H1 (cell line): ENCODE measurements around the gene DDX19B. TPM values are rescaled to one million over a fixed set of nuclear protein-coding genes. Genes with fewer than 3 reads are reported as not detected.

Experiments
- CTCF ChIA-PET: fragments of 300-600 bp; sonication (Branson Sonifier 250); formaldehyde crosslinking; loops from one replicate; lab custom pipeline; 2021; ENCODE audit not compliant: partially characterized antibody; lab: Charles Lee
- POLR2A ChIA-PET: fragments of 300-600 bp; sonication (Branson Sonifier 250); formaldehyde crosslinking; loops from one replicate; lab custom pipeline; 2021; ENCODE audit warnings: inconsistent platforms; ENCODE audit not compliant: partially characterized antibody; lab: Charles Lee
- DNase-seq, 2 experiments: peaks; one replicate each; pipeline versions ENCODE4 v3.0.0 to v3.0.0-alpha.2; 2010 to 2022; ENCODE audit warnings: low spot score in 2 of 2, low read depth in 1 of 2, mixed read lengths in 1 of 2
- FAIRE-seq: peaks from 2 replicates; lab custom pipeline; 2011; peaks lifted over from hg19 to GRCh38; lab: Jason Lieb, UNC
- H2AFZ ChIP-seq: 2 replicates; pipeline ENCODE4 v1.8.1; 2012; ENCODE audit warnings: low read length, inconsistent platforms
- H2AK5ac ChIP-seq: 2 replicates; pipeline ENCODE4 v1.6.1; 2013; ENCODE audit warnings: low read depth, low read length
- H2BK120ac ChIP-seq: replicated peaks from 2 replicates; pipeline ENCODE3; 2013; ENCODE audit warnings: low read depth, low read length, inconsistent platforms
- H2BK12ac ChIP-seq: 2 replicates; pipeline ENCODE4 v1.6.1; 2013; ENCODE audit warnings: low read depth, low read length
- H2BK15ac ChIP-seq: 2 replicates; pipeline ENCODE4 v1.6.1; 2013; ENCODE audit warnings: low read length
- H2BK20ac ChIP-seq: 2 replicates; pipeline ENCODE4 v1.6.1; 2013; ENCODE audit warnings: low read length
- H2BK5ac ChIP-seq: 2 replicates; pipeline ENCODE4 v1.6.1; 2013; ENCODE audit warnings: low read depth, low read length
- H3K14ac ChIP-seq: 2 replicates; pipeline ENCODE4 v1.6.1; 2013; ENCODE audit warnings: inconsistent platforms; ENCODE audit not compliant: insufficient read length
- H3K18ac ChIP-seq: 2 replicates; pipeline ENCODE4 v1.6.1; 2013; ENCODE audit warnings: low read length; ENCODE audit errors: extremely low read depth
- H3K23ac ChIP-seq: 2 replicates; pipeline ENCODE4 v1.6.1; 2013; ENCODE audit warnings: inconsistent platforms; ENCODE audit not compliant: insufficient read length
- H3K23me2 ChIP-seq: 2 replicates; pipeline ENCODE4 v1.6.1; 2013; ENCODE audit warnings: low read depth, low read length
- H3K27ac ChIP-seq: 2 replicates; pipeline ENCODE4 v1.6.1; 2011; ENCODE audit warnings: low read depth, low read length, inconsistent platforms
- H3K27me3 ChIP-seq, 4 experiments: replicated peaks in 1 of 4; 1 replicate in 1 of 4; 2 replicates in 3 of 4; pipeline versions ENCODE4 v1.6.1 to v1.8.1; 2011 to 2013; ENCODE audit warnings: low read length in 3 of 4, mild to moderate bottlenecking in 3 of 4, inconsistent platforms in 2 of 4, mixed read lengths in 2 of 4, moderate library complexity in 1 of 4; ENCODE audit not compliant: control insufficient read depth in 3 of 4, insufficient read depth in 3 of 4; ENCODE audit errors: extremely low read depth in 1 of 4
- H3K36me3 ChIP-seq, 4 experiments: 2 replicates each; pipeline versions ENCODE4 v1.6.1 to v1.8.1; 2011 to 2013; ENCODE audit warnings: mild to moderate bottlenecking in 4 of 4, low read length in 3 of 4, moderate library complexity in 2 of 4, control low read depth in 1 of 4, inconsistent platforms in 1 of 4; ENCODE audit not compliant: insufficient read depth in 4 of 4, control insufficient read depth in 2 of 4
- H3K4ac ChIP-seq: replicated peaks from 2 replicates; pipeline ENCODE3; 2013; ENCODE audit warnings: low read length, low read depth, mixed read lengths, inconsistent platforms; ENCODE audit not compliant: insufficient read length
- H3K4me1 ChIP-seq, 4 experiments: replicated peaks in 1 of 4; 1 replicate in 1 of 4; 2 replicates in 3 of 4; pipeline versions ENCODE4 v1.6.1 to v1.8.1; 2011 to 2013; ENCODE audit warnings: low read length in 3 of 4, inconsistent platforms in 2 of 4, mixed read lengths in 1 of 4; ENCODE audit not compliant: insufficient read depth in 4 of 4, control insufficient read depth in 3 of 4
- H3K4me2 ChIP-seq, 2 experiments: 2 replicates each; pipeline versions ENCODE4 v1.6.1 to v1.8.1; 2011 to 2013; ENCODE audit warnings: low read depth in 2 of 2, low read length in 2 of 2, control low read depth in 1 of 2, inconsistent platforms in 1 of 2, mild to moderate bottlenecking in 1 of 2; ENCODE audit not compliant: insufficient read depth in 1 of 2
- H3K4me3 ChIP-seq, 4 experiments: fragments of 200-600, 300-600 bp in 1 of 4; sonication (generic), shearing (Covaris generic), sonication (Bioruptor Twin) in 1 of 4; 2 replicates each; pipeline versions ENCODE4 v1.5.1 to v1.8.1; 2011 to 2016; ENCODE audit warnings: low read length in 4 of 4, low read depth in 3 of 4, control low read depth in 2 of 4, inconsistent platforms in 2 of 4, mild to moderate bottlenecking in 2 of 4, mixed read lengths in 1 of 4, moderate library complexity in 1 of 4; ENCODE audit not compliant: insufficient read depth in 2 of 4; ENCODE audit errors: extremely low read depth in 1 of 4
- H3K56ac ChIP-seq: replicated peaks from 2 replicates; pipeline ENCODE3; 2013; ENCODE audit warnings: low read depth, mild to moderate bottlenecking, mixed read lengths, low read length, inconsistent platforms; ENCODE audit not compliant: insufficient read length
- H3K79me1 ChIP-seq: 2 replicates; pipeline ENCODE4 v1.6.1; 2013; ENCODE audit warnings: low read depth, low read length, control low read depth
- H3K79me2 ChIP-seq, 2 experiments: 2 replicates each; pipeline versions ENCODE4 v1.6.1 to v1.8.1; 2012 to 2013; ENCODE audit warnings: low read length in 2 of 2, mild to moderate bottlenecking in 2 of 2, inconsistent platforms in 1 of 2; ENCODE audit not compliant: insufficient read depth in 2 of 2, control insufficient read depth in 1 of 2
- H3K9ac ChIP-seq, 4 experiments: replicated peaks in 1 of 4; 1 replicate in 1 of 4; 2 replicates in 3 of 4; pipeline versions ENCODE4 v1.6.1 to v1.8.1; 2011 to 2013; ENCODE audit warnings: low read depth in 3 of 4, low read length in 3 of 4, control low read depth in 2 of 4, mild to moderate bottlenecking in 2 of 4, moderate library complexity in 2 of 4, inconsistent platforms in 1 of 4; ENCODE audit errors: extremely low read depth in 1 of 4
- H3K9me3 ChIP-seq, 2 experiments: 2 replicates each; pipeline versions ENCODE4 v1.6.1 to v1.8.1; 2012 to 2013; ENCODE audit warnings: mild to moderate bottlenecking in 2 of 2, moderate library complexity in 2 of 2, control low read depth in 1 of 2, inconsistent platforms in 1 of 2, low read depth in 1 of 2, low read length in 1 of 2, mixed read lengths in 1 of 2; ENCODE audit not compliant: insufficient read depth in 2 of 2
- H4K20me1 ChIP-seq, 2 experiments: replicated peaks in 1 of 2; 2 replicates each; pipeline versions ENCODE3 to v1.8.1; 2011 to 2013; ENCODE audit warnings: inconsistent platforms in 2 of 2, low read length in 2 of 2, mild to moderate bottlenecking in 1 of 2; ENCODE audit not compliant: insufficient read depth in 2 of 2, control insufficient read depth in 1 of 2
- H4K5ac ChIP-seq: 2 replicates; pipeline ENCODE4 v1.6.1; 2013; ENCODE audit warnings: low read length, low read depth, mixed read lengths, inconsistent platforms; ENCODE audit not compliant: insufficient read length
- H4K8ac ChIP-seq: 2 replicates; pipeline ENCODE4 v1.8.0; 2013; ENCODE audit warnings: mild to moderate bottlenecking, moderate library complexity, low read length, inconsistent platforms; ENCODE audit not compliant: insufficient read depth; ENCODE audit errors: extremely low read depth
- H4K91ac ChIP-seq: replicated peaks from 2 replicates; pipeline ENCODE3; 2013; ENCODE audit warnings: low read length, mixed read lengths, inconsistent platforms; ENCODE audit not compliant: insufficient read length
- BRCA1 ChIP-seq: IDR thresholded peaks from 2 replicates; pipeline ENCODE4 v1.6.1; 2012; ENCODE audit warnings: low read depth, low read length, improper control_type of control experiment
- CREB1 ChIP-seq: IDR thresholded peaks from 2 replicates; pipeline ENCODE4 v1.6.1; 2012; ENCODE audit warnings: inconsistent platforms
- CTBP2 ChIP-seq: IDR thresholded peaks from 2 replicates; pipeline ENCODE4 v1.7.0; 2011; ENCODE audit warnings: borderline replicate concordance, mild to moderate bottlenecking, moderate library complexity, mixed read lengths, low read length; ENCODE audit not compliant: insufficient read depth, insufficient read length
- GTF2F1 ChIP-seq: IDR thresholded peaks from 2 replicates; pipeline ENCODE4 v1.6.1; 2012; ENCODE audit warnings: low read depth, low read length, improper control_type of control experiment, borderline replicate concordance
- HDAC6 ChIP-seq: IDR thresholded peaks from one replicate; pipeline ENCODE4 v1.7.1; 2012; ENCODE audit warnings: low read depth, mild to moderate bottlenecking, inconsistent platforms, low read length, moderate library complexity
- JUN ChIP-seq: IDR thresholded peaks from 2 replicates; pipeline ENCODE4 v1.6.1; 2011; ENCODE audit warnings: low read depth, mild to moderate bottlenecking, improper control_type of control experiment, low read length
- KDM1A ChIP-seq: fragments of 200-600, 300-600 bp; sonication (generic); IDR thresholded peaks from 2 replicates; pipeline ENCODE4 v1.7.1; 2016; ENCODE audit warnings: mild to moderate bottlenecking, low read length, borderline replicate concordance
- KDM4A ChIP-seq: IDR thresholded peaks from one replicate; pipeline ENCODE4 v1.7.1; 2012; ENCODE audit warnings: low read depth, mild to moderate bottlenecking, moderate library complexity, low read length, inconsistent platforms; ENCODE audit not compliant: severe bottlenecking
- RXRA ChIP-seq: IDR thresholded peaks from 2 replicates; pipeline ENCODE4 v1.6.1; 2011; ENCODE audit warnings: low read depth, mild to moderate bottlenecking, low read length, moderate library complexity; ENCODE audit not compliant: insufficient read depth
- SAP30 ChIP-seq: fragments of 300-600 bp; sonication (generic); IDR thresholded peaks from 2 replicates; pipeline ENCODE4 v1.7.1; 2012; ENCODE audit warnings: low read length, moderate library complexity, mild to moderate bottlenecking, inconsistent platforms; ENCODE audit not compliant: insufficient read depth, insufficient replicate concordance
- SIRT6 ChIP-seq: IDR thresholded peaks from one replicate; pipeline ENCODE4 v1.7.1; 2012; ENCODE audit warnings: low read length, inconsistent platforms
- SIX5 ChIP-seq: IDR thresholded peaks from 2 replicates; pipeline ENCODE4 v1.6.1; 2011; ENCODE audit warnings: mild to moderate bottlenecking, low read depth, low read length
- SP2 ChIP-seq: IDR thresholded peaks from 2 replicates; pipeline ENCODE4 v1.6.1; 2012; ENCODE audit warnings: mild to moderate bottlenecking, low read length, inconsistent platforms
- TAF1 ChIP-seq: IDR thresholded peaks from 2 replicates; pipeline ENCODE4 v1.6.1; 2011; ENCODE audit warnings: mild to moderate bottlenecking, low read depth, low read length
- TCF12 ChIP-seq: IDR thresholded peaks from 2 replicates; pipeline ENCODE4 v1.6.1; 2011; ENCODE audit warnings: low read depth, mild to moderate bottlenecking, low read length
- WGBS, 2 experiments: shearing (Covaris generic) in 1 of 2; methylation state at CpG; one replicate each; pipeline versions ENCODE4 v1.1.6 to v1.1.7; 2013 to 2015; ENCODE audit warnings: low lambda C conversion rate in 2 of 2, mixed read lengths in 2 of 2, inconsistent platforms in 1 of 2, low coverage in 1 of 2, missing lambda C conversion rate in 1 of 2; ENCODE audit not compliant: insufficient replicate concordance in 2 of 2, insufficient coverage in 1 of 2, insufficient read length in 1 of 2; ENCODE audit errors: extremely low coverage in 1 of 2, missing lambda C conversion rate in 1 of 2; 5-methylcytosine and 5-hydroxymethylcytosine counted together
- polyA plus RNA-seq, 7 experiments: library from polyadenylated mRNA; depleted of rRNA in 3 of 7; stranded (reverse) in 5 of 7; unstranded in 2 of 7; fragments of >200 nt in 5 of 7; fragments of 200-250 nt in 2 of 7; gene quantifications; 1 replicate in 5 of 7; 2 replicates in 1 of 7; 4 replicates in 1 of 7; pipeline versions ENCODE4 v1.2.1 to v1.2.3, GENCODE V29; 2011 to 2013; ENCODE audit warnings: missing spikeins in 2 of 7, mixed read lengths in 2 of 7
- total RNA-seq: library from RNA; stranded (reverse); fragmentation: NEBNext Ultra II Directional; extraction: Animal tissue kit (Norgen Biotek cat#: 25700); gene quantifications from 2 replicates; pipeline ENCODE4 v1.2.1, GENCODE V29; 2021

Gene DDX19B
- total and polyA plus RNA-seq, 2 of the 8 experiments (the other 6 are each of a cell fraction or from before 2014, with no cell fraction given), result 40.5 to 42.7 TPM

DNA sequence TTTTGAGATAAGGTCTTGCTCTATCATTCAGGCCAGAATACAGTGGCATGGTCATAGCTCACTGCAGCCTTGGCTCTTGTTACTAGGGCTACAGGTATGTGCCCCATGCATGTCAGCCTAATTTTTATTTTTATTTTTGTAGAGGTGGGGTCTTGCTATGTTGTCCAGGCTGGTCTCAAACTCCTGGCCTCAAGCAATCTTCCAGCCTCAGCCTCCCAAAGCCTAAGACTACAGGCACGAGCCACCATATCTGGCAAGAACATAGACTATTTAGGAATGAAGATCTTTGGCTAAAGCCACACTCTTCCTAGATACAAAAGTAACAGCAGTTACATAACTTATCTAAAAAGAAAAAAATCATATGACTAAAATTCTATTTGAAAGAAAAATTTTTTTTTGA lies 32.1 kb downstream of the DDX19B start:
- Histone ChIP-seq H2AFZ (no peak overlapping the region), H2BK20ac (no peak overlapping the region), H2BK120ac (no peak overlapping the region), H2BK5ac (no peak overlapping the region), H3K23me2 (no peaks in the 10 kb centered on the region), H4K5ac (no peak overlapping the region), H3K27ac (no peak overlapping the region), H3K9me3 (no peaks in the 10 kb centered on the region), H3K79me2 (no peaks in the 10 kb centered on the region), H2BK12ac (no peak overlapping the region), H3K4me1 (no peaks in the 10 kb centered on the region), H3K14ac (no peak overlapping the region), H2BK15ac (no peak overlapping the region), H4K20me1 (no peaks in the 10 kb centered on the region), H4K8ac (no peak overlapping the region), H3K23ac (no peak overlapping the region), H3K9ac (no peak overlapping the region), H3K56ac (no peak overlapping the region), H3K4ac (no peak overlapping the region), H3K4me3 (no peak overlapping the region), H3K4me2 (no peak overlapping the region), H3K18ac (no peak overlapping the region), H3K36me3 (peaks cover 17 to 31% (median 26%) of the 10 kb centered on the region in 4 experiments), H4K91ac (no peak overlapping the region), H3K79me1 (no peaks in the 10 kb centered on the region), H2AK5ac (no peak overlapping the region), H3K27me3 (no peaks in the 10 kb centered on the region)
- TF ChIP-seq TAF1 (no peak), SIRT6 (no peak), SP2 (no peak), KDM1A (no peak), CREB1 (no peak), KDM4A (no peak), BRCA1 (no peak), SIX5 (no peak), GTF2F1 (no peak), JUN (no peak), HDAC6 (no peak), CTBP2 (no peak), TCF12 (no peak), RXRA (no peak), SAP30 (no peak)
- ChIA-PET POLR2A (interaction anchor here (0.6 to 3.2 kb wide), 8 partner anchors 9 to 190 kb away, joined by 3 to 18 read pairs (median 4); partner anchors contain the start of genes AARS1 and DDX19B), CTCF (interaction anchor here (0.6 to 2.8 kb wide), 13 partner anchors 10 to 404 kb away, joined by 3 to 24 read pairs (median 4); partner anchors contain the start of gene DDX19A)
- FAIRE-seq (no peak), DNase-seq (no peak)
- WGBS, 2 experiments, result 86% methylated on average over 1 of the region's 1 CpG; no CpG with 5 or more reads in 1 of the 2 experiments
